DOHH2 (cell line): ENCODE measurements around the gene DIP2C.

Source experiments
- H3F3A ChIP-seq: fragments of 200-600 bp; sonication (generic), shearing (Covaris generic); 2 replicates; pipeline ENCODE4 v1.6.0; 2016; ENCODE audit warnings: antibody characterized with exemption, mild to moderate bottlenecking; ENCODE audit not compliant: control insufficient read depth, insufficient read depth
- H3K27ac ChIP-seq: fragments of 200-600 bp; sonication (generic); 2 replicates; pipeline ENCODE4 v1.5.1; 2014; ENCODE audit warnings: low read depth, mild to moderate bottlenecking, low read length, moderate library complexity
- H3K27me3 ChIP-seq: fragments of 200-600 bp; sonication (generic); 2 replicates; pipeline ENCODE4 v1.6.1; 2014; ENCODE audit warnings: mild to moderate bottlenecking, low read length, mixed read lengths; ENCODE audit not compliant: control insufficient read depth
- H3K36me3 ChIP-seq: fragments of 200-600 bp; sonication (generic); 2 replicates; pipeline ENCODE4 v1.6.1; 2014; ENCODE audit warnings: mild to moderate bottlenecking, low read length, moderate library complexity, mixed read lengths; ENCODE audit not compliant: control insufficient read depth
- H3K4me1 ChIP-seq: fragments of 200-600 bp; sonication (generic); 2 replicates; pipeline ENCODE4 v1.6.1; 2014; ENCODE audit warnings: mild to moderate bottlenecking, low read length, mixed read lengths; ENCODE audit not compliant: control insufficient read depth
- H3K4me2 ChIP-seq: fragments of 200-600 bp; sonication (generic); 2 replicates; pipeline ENCODE4 v1.6.0; 2014; ENCODE audit warnings: mild to moderate bottlenecking, low read length, moderate library complexity
- H3K4me3 ChIP-seq: fragments of 200-600 bp; sonication (generic); 2 replicates; pipeline ENCODE4 v1.5.1; 2014; ENCODE audit warnings: mild to moderate bottlenecking, low read length, mixed read lengths
- H3K79me2 ChIP-seq: fragments of 200-600 bp; sonication (generic); 2 replicates; pipeline ENCODE4 v1.6.1; 2014; ENCODE audit warnings: mild to moderate bottlenecking, low read length, mixed read lengths; ENCODE audit not compliant: control insufficient read depth
- H3K9me2 ChIP-seq: fragments of 200-600 bp; sonication (generic); replicated peaks from 2 replicates; pipeline ENCODE4 v1.6.1; 2014; ENCODE audit warnings: mild to moderate bottlenecking, low read length, mixed read lengths; ENCODE audit not compliant: control insufficient read depth
- H3K9me3 ChIP-seq: fragments of 200-600 bp; sonication (generic); 2 replicates; pipeline ENCODE4 v1.6.1; 2014; ENCODE audit warnings: antibody characterized with exemption, low read length, mixed read lengths; ENCODE audit not compliant: control insufficient read depth, insufficient read depth
- H4K20me1 ChIP-seq: fragments of 200-600 bp; sonication (generic); 2 replicates; pipeline ENCODE4 v1.6.0; 2014; ENCODE audit warnings: low read depth, mild to moderate bottlenecking, antibody characterized with exemption, low read length, moderate library complexity; ENCODE audit not compliant: control insufficient read depth, insufficient read depth
- EZH2phosphoT487 ChIP-seq: fragments of 200-600 bp; sonication (generic); IDR thresholded peaks from 2 replicates; pipeline ENCODE4 v1.6.1; 2017; ENCODE audit warnings: borderline replicate concordance, mild to moderate bottlenecking, antibody characterized with exemption, low read length, moderate library complexity, mixed read lengths
- TF ChIP-seq, protein P1 (sequence below): fragments of 200-600 bp; sonication (generic); IDR thresholded peaks from one replicate; pipeline ENCODE4 v1.5.1; 2014; ENCODE audit warnings: antibody characterized with exemption, mild to moderate bottlenecking, low read depth, low read length; ENCODE audit not compliant: poor library complexity, severe bottlenecking

Gene DIP2C

DNA sequence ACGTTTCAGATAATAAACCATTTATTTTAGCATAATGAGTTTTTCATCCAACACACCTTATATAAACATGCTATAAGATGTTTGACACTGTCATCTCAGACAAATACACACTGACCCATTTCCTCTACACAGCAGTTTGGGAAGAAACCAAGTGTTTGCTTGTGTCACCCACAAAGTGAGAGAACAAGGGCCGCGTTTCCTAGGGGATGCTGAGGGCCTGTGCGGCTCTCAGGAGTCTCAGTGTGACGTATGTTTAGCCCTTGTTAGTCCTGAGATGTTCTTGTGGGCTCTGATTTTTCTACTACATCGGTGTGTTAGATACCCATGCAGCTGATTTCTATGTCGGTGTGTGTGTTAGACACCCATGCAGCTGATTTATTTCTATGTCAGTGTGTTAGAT is 266.3 kb downstream of the DIP2C start:
- peaks cover 36% of the 10 kb centered on the region for H3K36me3 ChIP-seq
- no peaks in the 10 kb centered on the region for H3K4me1 ChIP-seq
- H3K4me2 ChIP-seq: no peak overlapping the region
- H3K4me3 ChIP-seq: no peak overlapping the region
- no peaks in the 10 kb centered on the region for H3K27me3 ChIP-seq
- H3K9me3 ChIP-seq: no peaks in the 10 kb centered on the region
- H4K20me1 ChIP-seq: no peaks in the 10 kb centered on the region
- H3K9me2 ChIP-seq: no peaks in the 10 kb centered on the region
- TF ChIP-seq, protein P1, sequence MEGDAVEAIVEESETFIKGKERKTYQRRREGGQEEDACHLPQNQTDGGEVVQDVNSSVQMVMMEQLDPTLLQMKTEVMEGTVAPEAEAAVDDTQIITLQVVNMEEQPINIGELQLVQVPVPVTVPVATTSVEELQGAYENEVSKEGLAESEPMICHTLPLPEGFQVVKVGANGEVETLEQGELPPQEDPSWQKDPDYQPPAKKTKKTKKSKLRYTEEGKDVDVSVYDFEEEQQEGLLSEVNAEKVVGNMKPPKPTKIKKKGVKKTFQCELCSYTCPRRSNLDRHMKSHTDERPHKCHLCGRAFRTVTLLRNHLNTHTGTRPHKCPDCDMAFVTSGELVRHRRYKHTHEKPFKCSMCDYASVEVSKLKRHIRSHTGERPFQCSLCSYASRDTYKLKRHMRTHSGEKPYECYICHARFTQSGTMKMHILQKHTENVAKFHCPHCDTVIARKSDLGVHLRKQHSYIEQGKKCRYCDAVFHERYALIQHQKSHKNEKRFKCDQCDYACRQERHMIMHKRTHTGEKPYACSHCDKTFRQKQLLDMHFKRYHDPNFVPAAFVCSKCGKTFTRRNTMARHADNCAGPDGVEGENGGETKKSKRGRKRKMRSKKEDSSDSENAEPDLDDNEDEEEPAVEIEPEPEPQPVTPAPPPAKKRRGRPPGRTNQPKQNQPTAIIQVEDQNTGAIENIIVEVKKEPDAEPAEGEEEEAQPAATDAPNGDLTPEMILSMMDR: no peak
- H3K27ac ChIP-seq: no peak overlapping the region
- no peaks in the 10 kb centered on the region for H3K79me2 ChIP-seq
- no peaks in the 10 kb centered on the region for H3F3A ChIP-seq

DNA sequence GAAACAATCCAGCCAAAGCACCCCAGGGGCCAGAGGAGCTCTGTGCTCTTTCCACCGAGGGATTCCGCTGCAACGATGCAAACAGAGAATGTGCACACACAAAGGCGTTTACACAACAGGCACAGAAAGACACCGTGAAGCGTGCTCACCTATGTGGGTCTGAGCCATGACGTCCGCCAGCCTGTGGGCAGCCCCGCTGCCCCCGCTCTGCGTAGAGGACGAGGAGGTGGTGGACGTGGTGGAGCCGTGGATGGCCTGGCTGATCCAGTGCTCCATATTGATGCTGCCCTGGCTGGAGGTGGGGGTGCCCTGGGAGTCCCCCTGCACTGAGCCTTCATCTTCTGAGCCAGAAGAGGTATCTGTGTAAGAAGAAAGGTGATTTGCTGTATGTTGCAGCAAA is 266.8 kb downstream of the DIP2C start:
- H3K79me2 ChIP-seq: no peaks in the 10 kb centered on the region
- no peaks in the 10 kb centered on the region for H3K27me3 ChIP-seq
- TF ChIP-seq, protein P1: no peak
- TF ChIP-seq EZH2phosphoT487: no peak
- no peak overlapping the region for H3K4me3 ChIP-seq
- no peaks in the 10 kb centered on the region for H3K4me1 ChIP-seq
- H3K4me2 ChIP-seq: no peak overlapping the region
- H3K9me2 ChIP-seq: no peaks in the 10 kb centered on the region
- no peaks in the 10 kb centered on the region for H3K9me3 ChIP-seq
- peaks cover 36% of the 10 kb centered on the region for H3K36me3 ChIP-seq
- no peaks in the 10 kb centered on the region for H4K20me1 ChIP-seq
- no peak overlapping the region for H3K27ac ChIP-seq
- no peaks in the 10 kb centered on the region for H3F3A ChIP-seq

DNA sequence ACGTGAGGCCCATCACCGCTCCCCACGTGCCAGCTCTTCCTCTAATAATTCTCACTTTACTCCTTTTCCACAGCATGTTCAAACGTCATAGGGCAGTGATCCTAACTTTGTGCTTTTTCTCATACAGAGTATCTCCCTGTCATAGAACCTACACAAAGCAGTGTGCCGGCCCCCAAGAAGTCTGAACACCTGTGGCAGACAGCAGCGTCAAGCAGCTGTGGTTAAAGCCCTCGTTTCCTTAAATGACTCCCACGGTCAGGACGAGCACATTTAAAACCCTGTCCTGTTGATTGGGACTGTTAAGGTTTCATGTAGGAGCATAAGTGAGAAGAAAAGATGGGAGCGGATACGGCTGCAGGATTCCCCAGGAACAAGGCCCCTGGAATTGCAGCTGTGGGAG is 267.2 kb downstream of the DIP2C start:
- H4K20me1 ChIP-seq: no peaks in the 10 kb centered on the region
- H3K9me3 ChIP-seq: no peaks in the 10 kb centered on the region
- H3K79me2 ChIP-seq: no peaks in the 10 kb centered on the region
- peaks cover 36% of the 10 kb centered on the region for H3K36me3 ChIP-seq
- H3F3A ChIP-seq: no peaks in the 10 kb centered on the region
- no peak overlapping the region for H3K4me3 ChIP-seq
- H3K27me3 ChIP-seq: no peaks in the 10 kb centered on the region
- no peak overlapping the region for H3K4me2 ChIP-seq
- no peaks in the 10 kb centered on the region for H3K9me2 ChIP-seq
- no peak overlapping the region for H3K27ac ChIP-seq
- no peaks in the 10 kb centered on the region for H3K4me1 ChIP-seq
- TF ChIP-seq, protein P1: no peak
- no peak for TF ChIP-seq EZH2phosphoT487

DNA sequence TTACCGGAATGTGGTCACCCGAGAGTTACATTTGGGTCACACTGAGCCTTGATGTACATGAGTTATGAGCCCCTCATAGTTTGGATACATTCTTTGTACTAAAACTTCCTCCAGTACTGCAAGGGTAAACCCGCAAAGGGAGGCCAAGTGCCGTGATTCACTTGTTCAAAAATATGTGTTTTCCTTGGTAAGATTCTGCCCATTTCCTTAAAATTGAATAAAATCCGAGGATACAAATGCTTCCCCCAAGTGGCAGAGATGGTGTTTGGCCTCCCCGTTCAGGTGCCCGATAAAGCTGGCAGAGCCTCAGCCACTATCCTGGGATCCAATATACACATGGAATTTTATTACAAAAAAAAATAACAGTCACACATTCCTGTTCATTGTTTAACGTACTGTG is 268.3 kb downstream of the DIP2C start:
- no peaks in the 10 kb centered on the region for H3K4me1 ChIP-seq
- no peaks in the 10 kb centered on the region for H4K20me1 ChIP-seq
- H3K9me3 ChIP-seq: no peaks in the 10 kb centered on the region
- no peaks in the 10 kb centered on the region for H3K27me3 ChIP-seq
- H3F3A ChIP-seq: no peaks in the 10 kb centered on the region
- H3K4me2 ChIP-seq: no peak overlapping the region
- peaks cover 38% of the 10 kb centered on the region for H3K36me3 ChIP-seq
- H3K79me2 ChIP-seq: no peaks in the 10 kb centered on the region
- H3K4me3 ChIP-seq: no peak overlapping the region
- no peak overlapping the region for H3K27ac ChIP-seq
- no peak for TF ChIP-seq EZH2phosphoT487
- TF ChIP-seq, protein P1: no peak
- H3K9me2 ChIP-seq: no peaks in the 10 kb centered on the region
